ENCODE measurements around the gene PLCXD3.
"Not testable (repeated sequence)": the region's sequence is repeated elsewhere in the genome, so short reads cannot be mapped to it uniquely, and the experiment has no call there.

Gene PLCXD3

DNA sequence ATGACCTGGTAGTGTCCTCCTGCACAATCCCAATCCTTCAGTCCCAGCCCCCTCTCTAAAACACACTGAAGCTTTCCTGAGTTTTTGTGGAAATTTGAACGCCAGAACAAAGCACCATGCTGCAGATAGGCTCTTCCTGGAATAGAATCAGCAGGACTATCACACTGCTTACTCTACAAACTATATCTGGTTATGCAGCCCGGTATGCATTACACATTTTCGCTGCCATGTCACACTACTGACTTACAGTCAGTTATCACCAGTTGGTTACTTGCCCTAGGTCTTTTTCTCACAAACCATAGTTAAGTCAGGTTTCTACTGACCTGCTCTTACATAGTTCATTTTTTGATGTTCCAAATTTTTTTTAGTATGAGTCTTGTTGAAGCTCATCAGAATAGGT, 24.9 kb downstream of the PLCXD3 start:
- DNase-seq, result no peak

DNA sequence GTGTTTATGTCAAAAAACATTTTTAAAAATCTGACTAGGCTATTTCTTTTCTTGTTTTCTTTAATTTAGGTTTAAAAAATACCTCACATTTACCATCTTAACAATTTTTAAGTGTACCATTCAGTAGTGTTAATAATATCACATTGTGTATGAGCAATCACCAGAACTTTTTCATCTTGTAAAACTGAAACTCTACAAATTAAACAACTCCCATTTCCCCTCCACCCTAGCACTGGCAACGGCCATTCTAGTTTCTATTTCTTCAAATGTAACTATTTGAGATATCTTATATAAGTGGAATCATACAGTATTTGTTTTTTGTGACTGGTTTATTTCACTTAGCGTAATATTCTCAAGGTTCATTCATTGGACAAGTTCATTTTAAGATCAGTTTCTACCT, 27.7 kb downstream of the PLCXD3 start:
- DNase-seq, result no peak

DNA sequence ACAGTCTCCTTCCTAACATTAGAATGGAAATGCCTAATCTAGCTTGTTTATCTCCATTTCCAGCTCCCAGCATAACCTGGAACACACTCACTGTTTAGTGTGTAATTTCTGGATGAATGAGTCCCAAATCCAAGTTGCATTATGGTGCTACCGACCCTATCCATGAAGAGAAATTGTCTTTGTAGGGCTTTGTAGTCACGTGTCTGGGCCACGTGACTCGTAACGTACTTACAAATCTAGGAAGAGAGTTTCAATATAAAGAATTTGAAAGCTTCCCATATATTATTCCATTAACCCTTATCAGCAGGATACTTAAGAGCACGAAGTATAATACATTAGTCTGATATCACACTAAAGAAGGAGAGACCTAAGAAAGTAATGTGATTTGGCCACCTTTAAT, 28.2 kb downstream of the PLCXD3 start:
- no peak for DNase-seq

DNA sequence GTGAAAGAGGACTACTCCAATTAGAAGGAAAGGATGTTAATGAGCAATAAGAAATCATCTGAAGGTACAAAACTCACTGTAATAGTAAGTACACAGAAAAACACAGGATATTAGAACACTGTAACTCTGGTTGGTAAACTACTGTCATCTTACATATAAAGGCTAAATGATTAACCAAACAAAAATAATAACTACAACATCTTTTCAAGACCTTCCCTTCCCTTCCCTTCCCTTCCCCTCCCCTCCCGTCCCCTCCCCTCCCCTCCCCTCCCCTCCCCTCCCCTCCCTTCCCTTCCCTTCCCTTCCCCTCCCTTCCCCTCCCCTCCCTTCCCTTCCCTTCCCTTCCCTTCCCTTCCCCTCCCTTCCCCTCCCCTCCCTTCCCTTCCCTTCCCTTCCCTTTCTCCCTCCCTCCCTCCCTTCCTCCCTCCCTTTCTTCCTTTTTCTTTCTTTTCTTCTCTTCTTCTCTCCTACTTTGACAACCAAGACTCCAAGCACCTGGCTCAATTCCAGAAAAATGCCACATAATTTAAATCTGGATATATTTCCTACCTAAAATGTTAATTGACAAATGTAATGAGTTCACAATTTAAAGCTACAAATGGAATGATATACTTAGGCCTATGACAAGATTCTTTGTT, 38.7 kb downstream of the PLCXD3 start:
- not testable (repeated sequence) for DNase-seq

DNA sequence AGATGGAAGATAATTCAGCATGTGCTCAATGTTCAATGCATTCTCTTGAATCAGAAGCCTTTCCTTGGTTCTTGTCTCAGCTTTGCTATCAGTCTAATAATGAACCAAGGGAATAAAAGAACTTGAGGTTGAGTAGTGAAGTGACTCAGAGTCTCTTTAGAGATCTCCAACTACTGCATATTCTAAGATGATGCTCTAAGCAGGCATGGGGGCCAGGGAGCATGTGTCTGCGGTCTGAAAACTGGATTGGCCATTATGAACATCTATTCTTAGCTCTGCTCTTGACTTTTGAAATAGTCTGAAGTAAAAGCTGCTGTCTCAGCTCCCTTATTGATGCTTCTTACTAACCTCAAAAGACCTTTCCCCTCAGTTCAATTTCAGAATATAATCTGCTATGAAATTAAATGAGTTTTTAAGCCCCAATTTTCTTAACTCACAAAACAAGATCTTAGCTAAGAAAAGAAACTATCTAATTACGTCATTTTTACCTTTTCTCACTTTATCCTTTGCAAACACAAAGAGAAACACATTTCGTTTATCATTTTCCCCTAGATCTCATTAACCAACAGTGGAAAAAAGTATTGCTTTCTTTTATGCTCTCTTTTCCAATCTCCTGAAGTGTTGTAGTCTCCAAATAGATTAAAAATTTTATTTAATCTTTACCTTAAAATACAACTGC, 44.8 kb downstream of the PLCXD3 start:
- no peak for DNase-seq

DNA sequence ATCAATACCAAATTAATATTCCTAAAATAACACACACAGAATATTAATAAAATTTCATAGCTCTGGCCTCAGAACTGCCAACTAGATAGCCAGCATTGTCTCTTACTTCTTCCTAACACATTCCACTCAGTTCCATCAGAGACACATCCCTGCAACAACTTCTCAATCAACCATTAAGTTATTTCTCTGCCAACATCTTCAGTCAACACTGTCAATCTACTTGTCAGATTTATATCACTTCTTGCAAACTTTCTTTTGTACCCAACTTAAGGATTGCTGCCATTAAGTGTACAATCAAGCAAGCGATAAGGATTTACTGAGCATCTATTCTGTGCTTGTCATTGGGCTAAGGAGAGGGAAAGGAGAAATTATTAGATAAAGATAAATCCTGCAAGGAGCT, 50.8 kb downstream of the PLCXD3 start:
- no peak for DNase-seq

DNA sequence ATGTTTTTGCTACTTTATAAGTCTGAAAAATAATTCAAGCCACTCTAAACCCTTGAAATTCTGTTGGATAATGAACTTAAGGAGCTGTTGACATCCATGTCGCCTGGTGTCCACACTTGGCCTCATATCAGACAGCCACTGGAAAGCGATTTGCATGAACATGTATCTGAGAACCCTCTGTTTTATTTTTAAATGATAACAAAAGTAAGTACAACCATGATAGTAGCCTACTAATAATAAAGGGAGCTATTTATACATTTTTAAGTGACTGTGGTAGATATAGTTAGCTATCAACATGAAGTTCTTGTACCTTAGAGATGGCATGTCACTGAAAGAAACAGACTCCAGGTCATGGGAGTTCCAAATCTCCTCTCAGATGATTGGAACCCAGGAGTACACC, 53.3 kb downstream of the PLCXD3 start:
- DNase-seq, result no peak

DNA sequence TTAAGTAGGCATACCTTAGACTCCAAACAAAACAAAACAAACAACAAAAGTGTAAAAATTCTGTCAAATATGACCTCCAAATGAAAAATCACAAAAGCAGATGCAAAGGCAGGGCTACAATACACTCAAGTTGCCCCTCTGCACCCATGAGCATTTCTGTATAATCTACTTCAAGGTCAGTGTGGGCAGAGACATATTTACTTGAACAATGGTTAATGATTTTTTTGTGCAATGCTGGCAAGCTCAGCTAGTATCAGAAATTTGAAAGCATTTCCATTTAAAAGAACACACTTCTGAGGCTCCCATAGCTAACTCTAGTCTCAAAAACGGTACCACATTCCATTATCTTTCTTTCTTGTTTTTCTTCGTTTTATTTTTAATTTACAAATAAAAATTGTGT, 57.9 kb downstream of the PLCXD3 start:
- no peak for DNase-seq

DNA sequence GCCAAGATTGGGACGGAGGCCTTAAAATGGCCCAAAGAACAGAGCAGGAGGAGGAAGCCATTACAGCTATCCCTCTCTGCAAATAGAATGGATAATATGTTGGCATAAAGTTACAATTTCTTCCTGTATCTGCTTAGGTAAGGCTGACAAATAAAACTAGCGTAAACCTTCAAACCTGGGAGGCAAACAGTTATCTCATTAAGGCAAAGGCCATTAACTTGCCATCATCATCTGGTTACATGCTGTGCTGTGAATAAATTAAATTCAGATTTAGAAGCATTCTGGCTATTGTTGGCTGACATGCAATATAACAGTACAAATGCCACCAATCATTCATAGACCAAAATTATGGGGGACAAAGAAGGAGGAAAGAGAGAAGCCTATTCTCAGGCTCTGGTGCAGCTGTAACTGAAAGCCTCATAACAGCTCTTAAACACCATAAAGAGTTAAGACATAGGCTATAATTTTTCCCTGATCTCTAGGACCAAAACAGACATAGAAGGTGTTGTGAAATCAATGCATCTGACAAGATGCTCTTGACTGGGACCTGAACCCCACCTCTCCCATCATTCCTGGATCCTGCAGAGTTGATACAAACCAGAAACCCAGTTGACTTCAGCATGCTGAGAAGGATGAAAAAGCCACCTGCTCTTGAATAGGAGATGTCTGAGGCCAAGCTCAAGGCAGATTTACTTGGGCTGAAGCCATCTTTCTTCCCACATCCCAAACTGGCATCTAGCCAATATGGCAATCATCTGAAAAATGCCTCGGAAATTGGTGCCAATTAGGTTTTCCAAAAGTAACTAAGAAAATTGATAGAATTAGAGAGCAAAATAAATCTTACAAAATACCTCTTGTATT, 62.5 kb downstream of the PLCXD3 start:
- no peak for DNase-seq

DNA sequence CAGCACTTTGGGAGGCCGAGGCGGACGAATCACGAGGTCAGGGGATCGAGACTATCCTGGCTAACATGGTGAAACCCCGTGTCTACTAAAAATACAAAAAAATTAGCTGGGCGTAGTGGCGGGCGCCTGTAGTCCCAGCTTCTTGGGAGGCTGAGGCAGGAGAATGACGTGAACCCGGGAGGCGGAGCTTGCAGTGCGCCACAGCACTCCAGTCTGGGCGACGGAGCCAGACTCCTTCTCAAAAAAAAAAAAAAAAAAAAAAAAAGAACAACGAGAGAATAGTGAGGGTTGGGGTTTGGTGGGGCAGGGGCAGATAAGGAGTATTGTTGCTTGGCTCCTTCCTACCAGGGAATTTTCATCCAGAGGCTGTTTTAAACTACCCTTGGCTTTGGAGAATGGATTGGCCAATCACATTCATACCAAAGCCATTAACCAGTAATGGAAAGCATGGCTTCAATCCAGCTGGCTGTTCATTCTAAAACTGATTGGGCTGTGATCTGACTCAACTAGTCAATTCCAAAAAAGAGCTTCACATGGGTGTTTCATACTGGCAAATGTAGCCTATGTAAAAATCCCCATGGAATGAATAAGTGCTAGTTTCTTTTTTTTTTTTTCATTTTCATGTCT, 64.4 kb downstream of the PLCXD3 start:
- DNase-seq, result no peak

DNA sequence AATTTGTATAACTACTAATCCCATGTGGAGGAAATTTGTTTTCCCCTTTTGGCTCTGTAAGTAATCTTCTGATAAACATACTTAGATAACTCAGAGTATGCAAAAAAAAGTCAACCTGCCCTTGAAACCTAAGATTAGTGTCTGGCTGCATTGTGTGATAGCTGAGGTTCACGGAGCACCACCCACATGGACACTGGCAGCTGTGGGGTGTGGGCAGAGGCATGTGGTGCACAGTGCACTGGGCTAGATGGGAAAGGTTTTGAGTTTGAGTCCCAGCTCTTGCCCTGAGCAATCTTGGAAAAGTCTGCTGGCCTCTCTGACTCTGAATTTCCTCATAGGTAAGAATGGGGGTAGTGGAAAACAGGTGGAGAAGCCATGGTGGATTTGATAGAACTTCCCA, 75.1 kb downstream of the PLCXD3 start:
- no peak for DNase-seq

DNA sequence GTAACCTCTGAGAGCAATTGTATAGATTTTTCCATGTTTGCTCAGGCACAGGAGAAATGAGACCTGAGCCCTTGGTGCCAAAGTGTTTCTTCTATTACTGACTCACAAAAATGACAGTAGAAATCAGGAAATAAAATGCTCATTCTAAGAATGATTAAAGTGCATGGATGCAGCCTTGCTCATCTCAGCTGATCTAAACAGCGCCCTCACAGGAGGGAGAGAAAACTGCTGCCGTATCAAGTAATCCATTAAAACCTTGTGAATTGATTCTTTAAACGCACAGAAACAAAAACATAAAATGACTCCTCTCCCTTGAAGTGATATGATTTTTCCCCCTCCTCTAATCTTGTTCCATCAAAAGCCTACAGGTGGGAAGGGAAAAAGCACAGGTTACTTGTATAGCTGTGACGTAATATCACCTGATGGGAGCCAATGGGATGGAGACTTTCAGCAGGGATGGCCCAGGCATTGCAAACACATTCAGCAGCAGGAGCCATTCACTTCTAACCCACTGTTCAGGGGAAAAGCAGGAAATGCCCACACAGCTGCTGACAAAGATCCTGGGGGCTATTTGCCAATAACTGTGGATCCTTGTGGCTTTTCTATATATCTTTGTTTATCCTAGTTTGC, 76.7 kb downstream of the PLCXD3 start:
- DNase-seq, result no peak

DNA sequence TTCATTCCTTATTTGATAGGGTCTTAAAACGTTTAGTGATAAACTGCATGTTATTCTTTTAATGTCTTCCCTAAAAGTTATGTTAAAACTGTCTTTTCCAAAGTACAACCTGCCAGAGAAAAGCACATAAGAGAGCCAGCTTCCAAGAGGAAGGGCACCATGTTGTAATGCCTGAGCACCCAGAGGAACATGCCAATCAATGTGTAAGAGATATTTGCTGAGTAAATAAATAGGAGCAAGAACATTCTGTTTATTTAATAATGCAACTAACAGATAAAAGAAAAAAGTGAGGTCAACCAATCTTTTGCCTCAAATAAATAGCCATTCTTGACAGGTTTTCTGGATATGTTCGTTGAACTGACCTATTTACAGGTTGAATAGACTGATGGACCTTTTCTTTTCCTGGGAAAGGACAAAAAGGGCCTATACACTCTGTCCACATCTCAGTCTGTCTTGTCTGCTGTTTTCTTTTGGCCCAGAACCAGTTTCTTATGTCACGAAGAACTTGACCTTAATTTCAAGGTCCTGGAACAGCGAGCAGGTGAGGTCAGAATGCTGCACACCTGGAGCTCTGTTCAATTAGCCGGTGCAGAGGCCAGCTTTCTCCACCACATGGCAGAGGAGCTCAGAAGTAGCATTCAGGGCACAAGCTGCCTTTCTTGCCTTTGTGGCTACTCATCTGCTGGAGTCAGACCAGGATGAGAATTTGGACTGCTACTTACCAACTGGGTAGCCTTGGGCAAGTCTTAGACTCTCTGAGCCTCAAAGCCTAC, 77.7 kb downstream of the PLCXD3 start:
- no peak for DNase-seq

DNA sequence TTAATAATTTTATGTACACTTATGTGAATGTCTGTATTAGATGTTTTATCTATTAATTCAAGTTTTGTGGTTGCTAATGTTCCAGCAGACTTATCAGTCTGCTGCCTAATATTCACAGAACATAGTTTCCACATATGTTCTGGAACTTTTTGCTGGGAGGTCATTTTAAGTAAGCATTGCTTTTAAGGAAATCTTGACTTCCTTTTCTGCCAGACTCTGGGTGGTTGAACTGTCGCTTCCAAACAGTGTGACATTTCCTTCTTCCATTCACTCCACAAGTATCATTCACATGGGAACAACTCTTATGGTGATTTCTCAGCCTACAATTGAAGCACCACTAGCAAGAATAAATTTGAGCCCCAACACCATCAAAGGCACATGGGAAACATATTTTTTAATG, 82.9 kb downstream of the PLCXD3 start:
- DNase-seq, result no peak

DNA sequence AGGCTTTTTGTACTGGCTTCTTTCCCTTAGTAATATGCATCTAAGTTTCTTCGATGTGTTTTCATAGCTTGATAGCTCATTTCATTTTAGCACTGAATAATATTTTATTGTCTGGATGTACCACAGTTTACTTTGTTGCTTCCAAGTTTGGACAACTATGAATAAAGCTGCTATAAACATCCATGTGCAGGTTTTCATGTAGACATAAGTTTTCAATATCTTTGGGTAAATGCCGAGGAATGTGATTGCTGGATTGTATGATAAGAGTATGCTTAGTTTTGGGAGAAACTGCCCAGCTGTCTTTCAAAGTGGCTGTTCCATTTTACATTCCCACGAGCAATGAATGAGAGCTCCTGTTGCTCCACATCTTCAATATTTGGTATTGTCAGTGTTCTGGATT, 84.7 kb downstream of the PLCXD3 start:
- DNase-seq, result no peak

DNA sequence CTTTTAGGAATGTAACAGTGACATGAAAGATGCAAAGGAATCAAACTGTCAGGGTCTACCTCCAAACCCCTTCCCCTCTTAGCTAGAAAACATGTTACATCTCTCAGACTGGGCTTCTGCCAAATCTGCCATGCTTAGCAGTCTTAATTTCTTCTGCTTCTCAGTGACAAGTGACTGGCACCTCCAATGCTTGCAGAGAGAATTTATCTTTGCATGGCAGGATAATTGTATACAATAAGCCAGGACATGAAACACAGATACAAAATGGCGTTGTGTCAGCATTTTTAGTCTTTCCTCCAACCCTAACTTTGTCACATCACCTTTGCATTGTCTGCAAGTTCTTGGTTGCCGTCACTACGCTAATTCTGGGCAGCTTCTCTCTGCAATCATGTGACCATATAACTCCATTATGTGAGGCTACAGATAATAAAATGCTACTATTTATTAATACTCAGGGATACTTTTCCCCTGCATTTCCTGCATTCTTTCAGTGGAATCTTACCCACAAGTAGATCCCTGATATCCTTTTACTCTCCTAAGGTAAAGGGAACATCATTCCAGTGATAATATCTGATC, 89.8 kb downstream of the PLCXD3 start:
- DNase-seq, result no peak

DNA sequence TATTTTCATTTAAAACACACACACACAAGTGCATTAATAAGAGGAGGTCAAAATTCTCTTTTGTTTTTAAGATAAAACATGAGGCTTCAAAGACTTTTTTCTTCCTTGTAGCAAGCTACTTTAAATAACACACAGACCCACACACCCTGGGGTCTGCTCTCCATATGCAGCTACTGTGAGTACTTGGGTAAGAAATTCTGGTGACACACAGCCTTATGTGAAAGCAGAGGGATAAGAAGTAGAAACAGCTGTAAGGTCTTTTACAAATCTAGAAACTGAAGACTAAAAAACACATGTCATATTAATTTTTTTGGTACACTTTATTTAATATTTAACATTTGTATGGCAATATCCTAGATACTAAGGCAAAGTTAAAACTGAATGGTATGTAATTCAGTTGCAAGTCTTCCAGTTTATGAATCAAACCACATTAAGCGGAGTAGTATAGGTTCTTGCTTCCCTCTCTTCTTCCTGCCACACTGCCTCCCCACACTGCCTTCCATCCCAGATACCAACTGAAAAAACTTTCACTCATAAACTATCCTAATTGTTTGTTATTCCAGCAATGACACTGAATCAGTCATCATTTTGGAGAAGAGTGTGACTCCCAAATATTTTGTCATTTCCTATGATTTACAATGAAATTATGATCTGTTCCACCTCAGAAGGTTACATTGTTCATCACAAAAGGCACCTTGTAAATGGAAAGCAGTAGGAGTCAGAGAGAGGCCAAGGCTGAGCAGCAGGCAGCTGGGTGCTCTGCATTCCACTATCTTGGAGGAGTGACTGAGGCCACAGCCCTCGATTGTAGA, 92.0 kb downstream of the PLCXD3 start:
- DNase-seq, result no peak

DNA sequence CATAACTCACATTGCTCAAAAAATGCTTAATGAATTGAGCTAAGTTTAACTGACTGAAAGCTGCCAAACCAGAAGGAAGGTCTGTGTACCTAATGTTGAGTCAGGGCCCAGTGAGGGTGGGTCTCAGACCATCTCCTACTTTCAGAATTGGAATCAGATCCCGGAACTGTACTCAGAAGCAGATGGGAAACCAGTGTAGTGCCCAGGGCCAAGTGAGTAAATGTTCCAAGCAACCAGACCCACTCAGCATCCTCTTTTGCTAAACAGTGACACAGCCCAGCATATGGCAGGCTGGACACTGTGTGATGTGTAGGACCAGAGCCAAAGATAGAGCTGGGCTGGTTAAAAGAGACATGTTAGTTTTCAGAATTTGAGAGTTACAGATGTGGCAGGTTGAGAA, 94.1 kb downstream of the PLCXD3 start:
- no peak for DNase-seq

DNA sequence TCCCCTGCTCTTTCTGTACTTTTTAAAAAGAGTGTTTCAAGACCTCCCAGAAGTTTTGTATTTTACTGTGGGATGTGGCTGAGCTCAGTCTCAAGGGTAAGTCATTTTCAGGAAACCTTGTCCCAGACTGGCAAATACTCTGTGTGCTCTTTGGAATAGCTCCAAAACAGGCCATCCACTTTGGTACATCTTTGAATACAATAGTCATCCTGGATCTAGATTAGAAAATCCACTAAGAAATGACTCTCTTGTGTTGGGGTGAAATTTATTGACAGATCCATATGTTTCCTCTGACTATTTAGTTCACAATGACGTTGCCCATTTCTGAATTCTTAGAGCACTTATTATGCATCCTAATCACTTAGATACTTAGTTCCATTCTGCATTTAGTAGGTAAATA, 95.2 kb downstream of the PLCXD3 start:
- no peak for DNase-seq

DNA sequence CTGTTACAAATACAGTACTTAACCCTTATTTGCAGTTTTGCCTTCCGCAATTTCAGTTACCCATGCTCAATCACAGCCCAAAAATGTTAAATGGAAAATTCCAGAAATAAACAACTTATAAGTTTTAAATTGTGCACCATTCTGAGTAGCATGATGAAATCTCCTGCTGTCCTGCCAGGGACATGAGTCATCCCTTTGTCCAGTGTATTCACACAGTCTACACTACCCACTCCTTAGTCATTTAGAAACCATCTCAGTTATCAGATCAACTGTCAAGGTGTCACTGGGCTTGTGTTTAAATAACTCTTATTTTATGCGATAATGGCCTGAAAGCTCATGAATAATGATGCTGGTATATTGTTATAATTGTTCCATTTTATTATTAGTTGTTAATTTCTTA, 95.8 kb downstream of the PLCXD3 start:
- no peak for DNase-seq

DNA sequence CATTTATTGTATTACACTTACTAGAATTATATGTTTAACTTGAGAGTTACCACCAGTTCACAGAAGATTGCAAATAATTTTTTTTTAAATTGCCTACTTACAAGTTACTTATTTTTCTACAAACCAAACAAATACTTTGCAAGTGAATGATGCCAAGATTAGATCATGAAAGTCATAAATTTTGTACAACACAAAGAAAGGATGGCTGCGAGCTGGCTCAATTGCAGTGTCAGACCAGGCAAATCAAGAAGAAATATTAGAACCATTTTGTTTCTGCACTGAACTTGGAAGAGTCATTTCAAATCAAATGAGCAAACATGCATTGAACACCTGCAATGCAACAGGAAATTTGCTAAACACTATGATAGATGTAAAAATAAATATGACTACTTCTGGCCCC, 97.3 kb downstream of the PLCXD3 start:
- no peak for DNase-seq

All from effector CD8-positive, alpha-beta T cell (primary cell).